HG03354 (cell line): Measurements from ENCODE around the gene ADAM17.
"Not testable (repeated sequence)": the region's sequence is repeated elsewhere in the genome, so short reads cannot be mapped to it uniquely, and the experiment has no call there.

Experiments
- ATAC-seq: cut with Tn5 transposase; IDR thresholded peaks from one replicate; pipeline ENCODE4 v1.9.1; 2021; ENCODE audit warnings: mild to moderate bottlenecking; ENCODE audit not compliant: unreplicated experiment, poor library complexity, severe bottlenecking

The ADAM17 gene

GRCh38 chr2:9527995-9528787 lies 27.4 kb downstream of the ADAM17 start:
- ATAC-seq: no peak

DNA sequence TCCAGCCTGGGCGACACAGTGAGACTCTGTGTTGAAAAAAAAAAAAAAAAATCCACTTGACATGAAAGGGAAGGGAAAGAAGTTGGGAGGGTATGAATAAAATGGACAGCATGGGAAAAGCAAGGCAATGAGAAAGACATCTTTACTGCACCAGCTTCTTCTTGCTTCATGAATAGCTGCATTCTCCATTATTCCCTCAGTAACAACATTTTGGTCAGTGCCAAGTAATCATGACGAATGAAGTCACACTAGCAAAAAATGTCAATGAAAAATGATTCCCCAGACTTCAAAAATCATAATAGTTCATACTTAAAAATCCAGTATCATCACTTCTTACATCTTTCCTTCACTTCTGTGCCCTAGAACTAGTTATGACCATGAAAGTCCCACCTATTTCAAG lies 30.4 kb downstream of the ADAM17 start:
- ATAC-seq: no peak

DNA sequence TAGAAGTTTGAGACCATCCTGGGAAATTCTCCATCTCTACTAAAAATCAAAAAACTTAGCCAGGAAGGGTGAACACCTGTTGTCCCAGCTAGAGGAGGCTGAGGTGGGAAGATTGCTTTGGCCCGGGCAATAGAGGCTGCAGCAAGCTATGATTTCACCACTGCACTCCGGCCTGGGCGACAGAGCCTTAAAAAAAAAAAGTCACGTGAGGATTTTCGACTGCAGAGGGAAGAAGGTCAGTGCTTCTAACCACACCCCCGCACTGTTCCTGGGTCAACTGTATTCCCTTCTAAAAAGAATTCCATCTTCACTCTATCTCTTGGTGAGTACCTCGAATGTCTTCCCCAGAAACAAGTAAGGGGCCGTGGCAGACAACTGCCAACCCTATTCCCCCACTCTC lies 31.3 kb downstream of the ADAM17 start:
- no peak for ATAC-seq

DNA sequence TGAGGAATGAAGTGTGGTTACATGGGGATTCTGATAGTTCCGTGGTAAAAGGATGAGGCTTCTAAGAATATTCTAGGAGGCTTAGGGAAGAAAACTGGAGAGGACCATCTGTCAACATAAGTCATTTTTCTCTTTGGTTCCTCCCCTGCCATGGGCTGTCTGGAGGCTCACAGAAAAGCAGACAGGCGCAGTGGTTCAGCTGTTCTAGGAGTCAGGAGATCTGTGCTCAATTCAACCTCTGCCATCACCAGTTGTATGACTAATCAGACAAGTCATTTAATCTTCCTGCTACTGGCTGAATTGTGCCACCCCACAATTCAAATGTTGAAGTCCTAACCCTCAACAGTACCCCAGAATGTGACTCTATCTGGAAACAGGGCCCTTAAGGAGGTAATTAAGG lies 36.4 kb downstream of the ADAM17 start:
- no peak for ATAC-seq

DNA sequence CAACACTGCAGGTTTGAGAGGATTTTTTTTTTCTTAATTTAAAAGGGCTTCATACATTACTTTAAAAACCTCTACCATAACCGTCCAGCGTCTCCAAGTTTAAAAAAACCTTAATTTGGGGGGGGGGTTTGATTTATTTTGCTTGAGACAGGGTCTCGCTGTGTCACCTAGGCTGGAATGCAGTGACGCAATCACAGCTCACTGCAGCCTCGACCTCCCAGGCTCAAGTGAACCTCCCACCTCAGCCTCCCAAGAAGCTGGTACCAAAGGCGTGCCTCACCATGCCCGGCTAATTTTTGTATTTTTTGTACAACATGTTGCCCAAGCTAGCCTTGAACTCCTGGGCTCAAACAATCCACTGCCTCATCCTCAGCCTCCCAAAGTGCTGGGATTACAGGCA lies 36.9 kb downstream of the ADAM17 start:
- ATAC-seq: no peak

DNA sequence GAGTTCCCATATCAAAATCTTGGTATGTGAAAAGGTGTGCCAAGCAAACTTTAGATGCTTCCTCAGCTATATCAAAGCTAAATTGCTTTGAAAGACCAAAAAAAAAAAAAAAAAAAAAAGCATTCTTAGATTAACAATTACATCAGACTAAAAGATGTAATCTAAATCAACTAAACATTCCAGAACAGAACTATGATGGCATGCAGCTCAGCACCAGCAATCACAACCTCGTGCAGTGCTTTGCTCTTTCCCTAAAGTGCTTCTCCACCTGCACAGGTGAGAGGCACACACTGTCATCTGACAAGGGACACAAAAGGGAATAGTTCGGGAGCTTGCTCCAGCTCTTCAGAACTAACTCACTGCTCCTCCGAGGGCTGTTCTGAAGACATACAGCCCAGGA lies 37.5 kb downstream of the ADAM17 start:
- no peak for ATAC-seq

DNA sequence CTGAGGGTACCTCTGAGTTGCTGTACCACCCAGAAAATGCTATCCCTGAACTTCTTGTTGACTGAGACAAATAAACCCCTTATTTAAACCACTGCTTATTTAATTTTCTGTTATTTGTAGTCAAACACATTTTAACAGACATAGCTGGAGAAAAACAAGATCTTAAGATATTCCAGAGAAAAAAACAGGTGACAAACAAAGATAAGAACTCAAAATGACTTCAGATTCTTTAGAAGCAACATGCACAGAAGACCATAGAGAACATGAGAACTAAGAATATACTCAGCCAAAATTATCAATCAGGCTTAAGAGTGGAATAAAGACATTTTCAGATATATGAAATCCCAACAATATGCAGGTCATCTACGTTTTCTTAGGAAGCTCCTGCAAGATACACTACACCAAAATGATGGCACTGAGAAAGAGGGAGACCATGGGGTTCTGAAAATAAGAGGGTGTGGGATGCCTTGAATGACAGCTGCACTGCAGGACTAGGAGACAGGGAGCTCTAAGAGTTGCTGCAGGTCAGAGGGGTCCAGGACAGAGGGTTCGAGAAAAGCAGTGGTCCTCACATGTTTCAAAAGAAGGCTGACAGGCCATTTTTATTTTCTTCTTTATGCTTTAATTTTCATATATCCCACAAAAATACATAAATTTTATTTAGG lies 38.4 kb downstream of the ADAM17 start:
- ATAC-seq: no peak

DNA sequence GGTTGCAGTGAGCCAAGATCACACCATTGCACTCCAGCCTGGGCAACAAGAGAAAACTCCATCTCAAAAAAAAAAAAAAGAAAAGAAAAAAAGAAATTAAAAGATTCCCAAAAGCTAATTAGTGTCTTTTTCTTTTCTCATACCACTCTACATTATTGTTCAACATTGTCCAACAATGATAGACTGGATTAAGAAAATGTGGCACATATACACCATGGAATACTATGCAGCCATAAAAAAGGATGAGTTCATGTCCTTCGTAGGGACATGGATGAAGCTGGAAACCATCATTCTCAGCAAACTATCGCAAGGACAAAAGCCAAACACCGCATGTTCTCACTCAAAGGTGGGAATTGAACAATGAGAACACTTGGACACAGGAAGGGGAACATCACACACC lies 41.7 kb downstream of the ADAM17 start:
- ATAC-seq: not testable (repeated sequence)

DNA sequence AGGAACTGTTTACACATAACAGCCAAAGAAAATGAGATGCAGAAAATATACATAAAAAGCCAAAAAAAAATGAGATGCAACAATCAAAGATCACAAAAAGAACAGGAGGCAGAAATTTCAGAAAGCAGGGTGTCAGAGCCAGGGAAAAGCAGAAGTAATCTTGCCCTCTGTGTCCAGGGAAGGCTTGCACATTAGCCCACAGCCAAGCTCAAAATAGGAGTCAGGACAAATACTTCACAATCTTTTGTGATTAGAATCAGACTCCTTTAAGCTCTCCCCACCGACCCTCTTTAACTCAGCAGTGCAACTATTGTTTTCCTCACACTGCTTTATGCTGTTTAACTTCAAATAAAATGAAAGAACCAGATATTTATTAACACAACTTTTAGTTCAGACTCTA lies 46.7 kb downstream of the ADAM17 start:
- no peak for ATAC-seq

GRCh38 chr2:9498210-9498609 lies 57.4 kb downstream of the ADAM17 start:
- ATAC-seq: no peak

- ATAC-seq: no peak
Observed at GRCh38 chr2:9497017-9497416, 58.6 kb downstream of the ADAM17 start.

GRCh38 chr2:9494081-9494480 lies 61.5 kb downstream of the ADAM17 start:
- ATAC-seq: no peak

DNA sequence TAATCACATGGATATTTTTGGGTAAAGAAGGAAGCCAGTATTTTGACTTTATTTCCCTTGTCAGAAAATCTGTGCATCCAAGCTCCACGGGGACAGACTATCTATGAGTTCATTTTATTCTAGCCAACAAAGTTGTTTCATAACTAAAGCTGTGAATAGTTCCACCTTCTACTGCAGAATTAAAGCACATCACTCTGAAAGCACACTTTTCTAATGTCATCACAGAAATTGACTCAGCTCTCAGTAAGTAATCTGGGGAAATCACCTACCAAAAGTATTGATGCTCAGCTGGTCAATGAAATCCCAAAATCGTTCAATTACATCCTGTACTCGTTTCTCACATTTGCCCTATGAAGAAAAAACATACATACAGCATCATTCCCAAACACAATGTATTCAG lies 62.2 kb downstream of the ADAM17 start:
- no peak for ATAC-seq

GRCh38 chr2:9492927-9493326 lies 62.7 kb downstream of the ADAM17 start:
- no peak for ATAC-seq

DNA sequence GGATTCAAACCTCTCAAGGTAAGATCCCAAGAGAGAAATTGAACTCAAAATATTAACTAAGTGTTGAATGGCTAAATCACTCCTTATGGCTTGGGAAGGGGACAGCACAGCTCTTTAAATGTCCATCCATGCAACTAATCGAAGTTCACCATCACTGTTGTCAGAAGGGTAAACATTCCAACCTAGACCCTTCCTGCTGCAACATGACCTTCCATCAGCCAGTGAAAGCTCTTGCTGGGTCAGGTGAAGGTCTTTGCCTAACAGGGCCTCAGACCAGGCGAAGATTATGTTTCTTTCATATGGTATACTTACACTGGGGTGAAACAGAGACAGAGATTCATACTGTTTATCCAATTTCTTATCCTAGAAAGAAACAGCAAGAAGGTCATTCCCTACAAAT lies 64.8 kb downstream of the ADAM17 start:
- ATAC-seq: no peak

DNA sequence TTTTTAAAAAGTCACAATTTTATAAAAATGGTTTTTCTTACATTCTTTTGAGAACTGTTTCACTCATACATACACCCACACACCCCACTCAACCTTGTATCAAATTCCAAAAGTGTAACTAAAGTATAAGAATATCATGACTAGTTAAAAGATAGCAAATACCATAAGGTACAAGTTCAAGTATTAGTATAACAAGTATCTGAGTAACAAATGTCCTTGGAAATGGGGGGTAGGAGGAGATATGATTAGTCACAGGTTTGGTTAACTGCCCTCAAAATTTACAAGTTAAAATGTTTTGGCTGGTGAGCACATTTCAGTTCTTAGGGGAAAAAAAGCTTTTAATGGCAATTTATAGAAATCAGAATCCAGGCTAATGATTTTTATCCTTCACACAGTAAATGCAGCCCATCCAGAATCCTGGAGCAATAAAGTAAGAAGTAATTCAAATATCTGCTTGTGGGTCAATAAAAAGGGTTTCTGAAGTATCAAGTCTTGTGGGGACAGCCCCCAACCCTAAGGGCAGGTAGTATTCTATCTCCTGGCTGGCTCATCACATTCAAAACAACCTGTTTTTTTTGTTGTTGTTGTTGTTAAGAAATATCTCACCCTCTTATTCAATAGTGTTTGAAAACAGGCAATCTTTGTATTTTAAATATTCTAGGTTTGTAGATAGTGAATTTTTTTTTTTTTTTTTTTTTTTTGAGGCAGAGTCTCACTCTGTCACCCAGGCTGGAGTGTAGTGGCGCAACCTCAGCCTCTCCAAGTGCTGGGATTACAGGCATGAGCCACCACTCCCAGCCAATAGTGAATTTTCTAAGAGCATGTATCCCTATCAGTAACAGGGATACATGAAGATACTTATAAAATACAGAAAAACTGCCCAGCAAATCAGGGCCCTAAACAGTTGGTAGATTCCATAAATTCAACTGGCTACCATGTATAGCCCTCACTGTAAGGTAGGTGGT lies 66.8 kb downstream of the ADAM17 start:
- ATAC-seq: no peak

GRCh38 chr2:9484533-9484932 lies 71.1 kb downstream of the ADAM17 start:
- ATAC-seq: no peak

DNA sequence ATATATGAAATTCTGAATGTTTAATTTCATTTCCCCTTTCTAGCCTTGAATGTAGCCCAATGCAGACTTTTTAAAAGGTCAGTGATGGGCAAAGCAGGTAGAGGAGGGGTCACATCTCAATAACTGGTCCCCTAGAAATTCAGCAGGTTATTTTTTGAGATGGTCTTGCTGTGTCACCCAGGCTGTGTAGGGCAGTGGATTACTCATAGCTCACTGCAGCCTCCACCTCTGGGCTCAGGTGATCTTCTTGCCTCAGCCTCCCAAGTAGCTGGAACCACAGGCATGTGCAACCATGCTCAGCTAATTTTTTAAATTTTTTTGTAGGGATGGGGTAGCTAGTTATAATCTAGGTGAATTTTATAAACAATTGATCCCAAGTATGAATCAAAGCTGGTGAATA lies 72.5 kb downstream of the ADAM17 start:
- no peak for ATAC-seq

DNA sequence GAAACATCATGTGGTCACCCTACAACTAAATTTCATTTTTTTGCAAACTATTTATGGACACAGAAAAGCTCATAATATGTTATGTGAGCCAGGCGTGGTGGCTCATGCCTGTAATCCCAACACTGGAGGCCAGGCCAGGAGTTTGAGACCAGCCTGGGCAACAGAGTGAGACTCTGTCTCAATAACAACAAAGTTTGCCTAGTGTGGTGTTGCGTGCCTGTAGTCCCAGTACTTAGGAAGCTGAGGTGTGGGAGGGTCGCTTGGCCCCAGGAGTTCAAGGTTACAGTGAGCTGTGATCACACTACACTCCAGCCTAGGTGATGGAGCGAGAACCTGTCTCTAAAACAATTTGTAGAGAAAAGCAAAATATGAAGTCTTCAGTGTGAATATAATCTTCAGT lies 75.5 kb downstream of the ADAM17 start:
- ATAC-seq: no peak

GRCh38 chr2:9478526-9478925 lies 77.1 kb downstream of the ADAM17 start:
- no peak for ATAC-seq
